Glomerular visceral epithelial cell (primary cell): ENCODE measurements around the gene KAZALD1.

ENCODE experiments used
- DNase-seq: peaks from one replicate; pipeline ENCODE4 v3.0.0-alpha.2; 2016; ENCODE audit errors: extremely low spot score

The KAZALD1 gene

DNA sequence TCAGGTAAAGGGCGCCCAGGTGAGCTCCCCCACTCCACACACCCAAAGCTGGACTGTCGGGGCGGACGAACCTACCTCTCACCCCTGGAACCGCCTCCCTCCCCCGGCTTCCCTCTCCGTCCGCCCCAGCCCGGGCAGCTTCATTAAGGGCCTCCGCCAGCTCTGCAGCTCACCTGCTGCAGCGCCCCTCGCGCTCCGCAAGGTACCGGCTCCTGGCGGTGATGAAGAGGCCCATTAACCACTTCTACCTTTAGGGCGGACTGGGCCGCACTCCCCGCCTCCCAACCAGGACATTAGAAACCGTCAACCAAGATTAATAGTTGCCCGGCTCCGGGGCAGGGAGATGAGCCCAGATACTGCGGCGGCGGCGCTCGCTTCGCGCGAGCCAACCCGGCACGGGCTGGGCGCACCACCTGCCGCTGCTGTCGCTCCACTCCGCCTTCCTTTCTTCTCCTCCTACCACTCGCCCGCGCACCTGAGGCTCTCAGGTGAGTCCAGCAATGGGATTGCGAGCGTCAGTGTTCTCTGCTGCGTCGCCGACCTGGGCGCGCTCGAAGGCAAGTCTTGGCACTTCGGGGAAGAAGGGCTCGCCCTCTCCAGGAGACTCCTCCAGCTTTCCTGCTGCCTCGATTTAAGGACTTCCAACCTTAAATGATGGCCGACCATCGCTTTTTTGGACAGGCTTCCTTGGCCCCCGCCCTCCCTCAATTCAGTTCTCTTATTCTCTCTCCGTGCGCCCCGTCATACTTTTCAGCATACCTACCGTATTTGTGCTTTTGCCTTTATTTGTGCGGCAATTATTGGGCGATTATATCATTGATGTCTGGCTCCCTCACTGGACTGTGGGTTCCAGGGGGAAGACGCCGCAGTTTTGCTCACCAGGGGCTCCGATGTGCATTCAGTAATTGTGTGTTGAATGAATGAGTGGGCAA lies 13.6 kb upstream of the KAZALD1 start:
- DNase-seq, result no peak

DNA sequence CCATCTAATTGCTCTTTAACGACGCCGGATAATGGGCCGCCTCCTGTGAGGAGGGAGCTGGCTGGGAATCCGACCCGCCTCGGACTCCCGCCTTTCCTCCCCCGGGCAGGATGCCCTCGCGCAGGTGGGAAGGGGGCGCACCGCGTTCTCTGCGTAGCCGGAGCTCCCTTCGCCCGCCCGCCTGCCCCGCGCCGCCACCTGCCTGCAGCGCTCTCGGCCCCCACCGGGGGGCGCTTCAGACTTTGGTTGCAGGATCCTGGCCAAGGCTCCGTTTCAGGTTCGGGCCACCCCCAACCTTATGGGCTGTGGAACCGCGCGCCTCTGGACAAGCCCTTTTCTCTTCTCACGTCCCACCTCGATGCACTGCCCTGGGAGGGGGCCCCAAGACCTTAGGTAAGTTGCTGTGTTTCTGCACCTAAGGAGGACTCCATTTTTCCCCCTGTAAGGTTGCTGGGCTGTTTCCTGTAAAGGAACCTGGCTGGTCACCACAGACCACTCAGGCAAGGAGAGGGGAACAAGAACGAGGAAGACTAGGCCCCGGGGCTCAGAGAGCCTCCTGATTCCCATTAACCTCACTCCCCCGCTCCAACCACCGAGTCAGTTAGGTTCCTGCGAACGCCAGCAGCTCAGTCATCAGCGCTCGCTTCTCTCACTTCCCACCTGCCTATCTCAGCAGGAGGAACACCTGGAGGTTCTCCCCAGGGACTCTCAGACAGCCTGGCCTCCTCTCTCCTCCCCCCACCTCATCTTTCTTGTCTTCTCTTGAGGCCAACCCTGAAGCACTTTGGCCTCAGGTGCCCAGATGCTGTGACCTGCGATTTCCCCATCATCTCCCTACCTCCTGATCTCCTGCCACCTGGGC lies 11.3 kb upstream of the KAZALD1 start:
- peak; percentile 71 for DNase-seq

DNA sequence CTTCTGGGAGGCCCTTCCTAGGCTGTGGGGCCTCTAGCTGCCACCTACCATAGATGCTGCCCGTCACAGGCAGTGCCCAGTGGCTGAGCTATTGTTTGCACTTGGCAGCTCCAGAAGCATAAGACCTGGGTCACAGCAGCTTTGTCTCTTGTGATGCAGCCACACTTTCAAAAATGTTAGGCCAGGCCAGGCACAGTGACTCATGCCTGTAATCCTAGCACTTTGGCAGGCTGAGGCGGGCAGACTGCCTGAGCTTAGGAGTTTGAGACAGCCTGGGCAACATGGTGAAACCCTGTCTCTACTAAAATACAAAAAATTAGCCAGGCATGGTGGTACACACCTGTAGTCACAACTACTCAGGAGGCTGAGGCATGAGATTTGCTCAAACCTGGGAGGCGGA lies 9.5 kb upstream of the KAZALD1 start:
- DNase-seq, result peak; percentile 57

DNA sequence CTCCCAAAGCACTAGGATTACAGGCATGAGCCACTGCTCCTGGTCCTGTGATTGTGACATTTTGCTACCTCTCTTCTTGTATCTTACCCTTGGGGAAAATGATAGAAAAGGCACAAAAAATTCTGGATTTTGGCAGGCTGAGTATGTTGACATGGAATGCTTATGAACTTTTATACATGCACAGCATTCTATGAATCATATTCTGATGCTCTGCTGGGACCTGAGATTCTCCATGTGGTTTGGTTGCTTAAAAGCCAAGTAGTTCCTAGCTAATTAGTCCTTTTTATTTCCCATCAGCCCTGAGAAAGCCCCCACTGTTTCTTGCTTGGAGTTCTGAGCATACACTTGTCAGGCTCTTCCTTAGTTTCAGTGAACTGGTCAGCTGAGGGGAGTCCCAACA lies 8.3 kb upstream of the KAZALD1 start:
- DNase-seq, result no peak

DNA sequence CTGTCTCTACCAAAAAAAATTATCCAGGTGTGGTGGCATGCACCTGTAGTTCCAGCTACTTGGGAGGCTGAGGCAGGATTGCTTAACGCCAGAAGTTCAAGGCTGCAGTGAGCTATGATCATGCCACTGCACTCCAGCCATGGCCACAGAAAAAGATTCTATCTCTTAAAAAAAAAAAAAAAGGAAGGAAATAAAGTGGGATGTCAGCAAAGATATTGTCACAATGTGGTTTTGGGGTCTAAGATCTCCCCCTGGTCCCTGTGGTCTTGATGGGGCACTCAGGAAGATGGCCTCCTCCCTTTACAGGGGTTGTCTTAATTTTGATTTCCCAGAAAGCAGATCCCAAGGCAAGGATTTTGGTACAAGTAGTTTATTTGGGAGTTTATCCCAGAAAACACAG lies 7.4 kb upstream of the KAZALD1 start:
- DNase-seq, result no peak

DNA sequence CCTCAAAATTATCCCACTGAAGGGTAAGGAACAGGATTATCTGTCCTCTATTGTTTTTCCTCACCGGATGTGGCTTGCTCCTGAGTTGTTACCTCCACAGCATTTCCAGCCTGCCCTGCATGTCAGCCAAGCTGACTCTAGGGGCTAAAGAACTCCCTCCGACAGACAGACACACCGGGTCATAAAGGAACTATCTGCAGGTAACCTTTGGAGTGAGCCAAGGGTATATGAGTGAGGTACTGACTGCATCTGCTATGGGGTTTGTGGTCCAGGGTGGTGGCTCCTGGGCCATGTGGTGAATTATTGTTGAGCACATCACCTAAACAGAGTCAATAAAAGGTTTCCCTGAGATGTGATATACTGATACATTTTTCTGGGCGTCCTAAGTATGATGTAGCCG lies 6.9 kb upstream of the KAZALD1 start:
- DNase-seq, result no peak

DNA sequence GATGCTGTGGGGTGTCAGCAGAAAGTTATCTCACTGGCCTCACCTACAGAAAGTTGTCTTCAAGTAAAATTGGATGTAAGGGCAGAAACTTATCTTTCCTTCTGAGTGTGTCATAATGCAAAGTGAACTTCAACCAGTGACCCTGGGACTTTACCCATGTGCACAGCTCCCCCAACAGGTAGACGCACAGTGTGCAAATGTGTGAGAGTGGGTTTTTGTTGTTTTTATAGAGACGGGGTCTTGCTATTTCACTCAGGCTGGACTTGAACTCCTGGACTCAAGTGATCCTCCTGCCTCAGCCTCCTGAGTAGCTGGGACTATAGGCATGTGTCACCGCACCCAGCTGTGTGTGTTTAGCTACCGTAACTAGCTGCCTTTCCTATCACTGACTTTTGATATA lies 6.4 kb upstream of the KAZALD1 start:
- DNase-seq, result no peak

DNA sequence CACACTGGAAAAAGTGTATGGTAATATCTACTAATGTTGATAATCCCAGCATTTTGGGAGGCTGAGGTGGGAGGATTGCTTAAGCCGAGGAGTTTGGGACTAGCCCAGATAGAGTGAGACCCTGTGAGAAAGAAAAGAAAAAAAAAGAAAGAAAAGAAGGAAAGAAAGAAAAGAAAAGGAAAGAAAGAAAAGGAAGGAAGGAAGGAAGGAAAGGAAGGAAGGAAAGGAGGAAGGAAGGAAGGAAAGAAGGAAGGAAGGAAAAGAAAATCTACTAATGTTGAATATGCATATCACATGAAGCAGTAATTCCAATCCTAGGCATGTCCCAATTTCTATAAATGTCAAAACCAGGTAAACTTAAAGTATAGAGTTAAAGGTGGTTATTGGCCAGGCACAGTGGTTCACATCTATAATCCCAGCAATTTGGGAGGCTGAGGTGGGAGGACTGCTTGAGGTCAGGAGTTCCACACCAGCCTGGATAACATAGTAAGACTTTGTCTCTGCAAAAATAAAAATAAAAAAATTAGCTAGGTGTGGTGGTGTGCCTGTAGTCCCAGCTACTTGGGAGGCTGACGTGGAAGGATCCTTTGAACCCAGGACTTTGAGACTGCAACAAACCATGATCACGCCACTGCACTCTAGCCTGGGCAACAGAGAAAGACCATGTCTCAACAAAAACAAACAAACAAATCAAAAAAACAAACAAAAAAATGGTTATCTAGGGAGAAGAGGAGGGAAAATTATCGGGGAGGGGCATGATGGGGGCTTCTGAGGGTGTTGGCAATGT lies 5.2 kb upstream of the KAZALD1 start:
- DNase-seq, result no peak

DNA sequence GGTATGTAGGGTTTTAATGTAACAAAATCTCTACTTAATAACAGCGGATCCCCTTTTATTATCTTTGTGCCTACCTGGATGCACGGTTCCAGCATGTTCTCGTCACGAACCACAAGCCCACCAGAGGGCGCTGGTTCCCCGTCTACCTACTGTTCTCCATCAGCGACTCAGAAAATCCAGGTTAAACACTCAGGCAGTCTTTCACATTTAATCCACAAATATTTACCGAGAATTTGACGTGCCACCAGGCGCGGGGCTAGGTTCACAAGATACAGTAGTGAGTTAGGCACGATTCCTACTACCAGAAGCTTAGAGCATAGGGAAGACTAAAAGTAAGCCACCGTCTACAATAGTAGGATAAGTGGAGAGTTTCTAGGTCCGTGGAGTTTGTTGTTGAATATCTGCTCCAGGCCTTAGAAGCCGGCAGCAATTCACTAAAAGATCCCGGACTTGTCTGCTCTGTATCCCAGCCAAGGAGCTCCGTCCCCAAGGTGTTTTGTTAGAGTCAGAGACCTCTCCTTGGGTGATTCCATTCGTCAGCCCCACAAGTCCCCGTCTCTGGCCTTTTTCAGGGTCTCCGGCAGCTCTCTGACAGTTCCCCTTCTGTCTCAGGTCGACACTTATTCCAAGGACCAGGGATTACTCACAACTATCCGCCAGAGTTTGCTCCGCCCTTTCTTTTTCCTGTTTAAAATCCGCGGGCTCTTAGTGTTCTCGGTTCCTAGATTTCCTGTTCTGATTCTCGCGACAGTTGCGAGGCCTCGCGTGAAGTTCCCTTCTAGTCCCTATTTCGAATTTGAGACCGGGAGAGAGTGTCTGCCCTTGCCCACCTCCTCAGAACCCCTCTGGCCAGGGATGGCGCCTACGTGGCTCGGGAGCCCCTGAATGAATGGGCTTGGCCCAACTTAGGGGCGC lies 1.5 kb upstream of the KAZALD1 start:
- peak; percentile 96 for DNase-seq

DNA sequence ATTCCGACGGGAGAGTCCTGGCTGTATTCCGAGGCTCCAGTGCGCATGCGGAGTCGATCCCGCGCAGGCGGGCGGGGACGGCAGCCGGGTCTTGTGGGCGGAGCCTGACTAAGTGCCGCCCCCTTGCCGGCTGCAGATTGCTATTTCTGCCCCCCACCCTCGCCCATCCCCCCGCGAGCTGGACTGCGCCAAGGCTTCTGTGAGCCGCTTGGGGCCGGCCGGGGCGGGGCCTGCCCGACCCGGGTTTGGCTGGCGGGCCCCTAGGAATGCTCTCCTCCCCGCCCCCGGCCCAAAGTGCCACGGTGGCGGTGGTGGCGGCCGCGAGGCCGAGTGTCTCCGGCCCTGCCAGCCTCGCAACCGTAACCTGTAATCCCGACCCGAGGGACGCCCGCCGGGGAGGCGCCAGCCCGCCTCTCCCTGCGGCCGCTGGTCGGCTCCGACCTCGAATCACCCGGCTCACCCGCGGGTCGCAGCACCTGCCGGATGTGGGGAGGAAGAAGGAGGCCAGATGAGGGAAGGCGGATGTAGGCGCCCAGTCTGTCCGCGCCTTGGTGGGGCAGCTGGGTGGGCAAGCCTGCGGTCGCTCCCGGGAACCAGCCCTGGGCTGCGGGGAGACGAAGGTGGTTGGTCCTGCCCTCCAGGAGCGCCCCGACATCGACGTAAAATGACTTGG lies 702 bp upstream of the KAZALD1 start:
- peak; percentile 98 for DNase-seq

DNA sequence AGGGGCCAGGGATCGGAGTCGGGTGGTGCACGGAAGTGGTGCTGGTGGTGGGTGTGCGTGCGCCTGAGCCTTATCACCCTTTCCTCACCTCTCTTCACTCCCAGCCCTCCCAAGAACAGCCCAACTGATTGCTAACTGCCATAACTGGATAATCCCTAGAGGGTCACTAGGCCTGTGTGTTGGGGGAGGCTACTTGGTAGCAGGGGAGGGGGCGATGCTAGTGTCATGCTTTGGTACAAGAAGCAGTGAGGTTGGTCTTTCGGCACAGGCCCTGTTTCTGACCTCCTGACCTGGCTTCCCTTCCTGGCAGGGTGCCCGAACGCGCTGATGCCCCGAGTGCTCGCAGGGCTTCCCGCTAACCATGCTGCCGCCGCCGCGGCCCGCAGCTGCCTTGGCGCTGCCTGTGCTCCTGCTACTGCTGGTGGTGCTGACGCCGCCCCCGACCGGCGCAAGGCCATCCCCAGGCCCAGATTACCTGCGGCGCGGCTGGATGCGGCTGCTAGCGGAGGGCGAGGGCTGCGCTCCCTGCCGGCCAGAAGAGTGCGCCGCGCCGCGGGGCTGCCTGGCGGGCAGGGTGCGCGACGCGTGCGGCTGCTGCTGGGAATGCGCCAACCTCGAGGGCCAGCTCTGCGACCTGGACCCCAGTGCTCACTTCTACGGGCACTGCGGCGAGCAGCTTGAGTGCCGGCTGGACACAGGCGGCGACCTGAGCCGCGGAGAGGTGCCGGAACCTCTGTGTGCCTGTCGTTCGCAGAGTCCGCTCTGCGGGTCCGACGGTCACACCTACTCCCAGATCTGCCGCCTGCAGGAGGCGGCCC lies 652 bp downstream of the KAZALD1 start:
- no peak for DNase-seq

DNA sequence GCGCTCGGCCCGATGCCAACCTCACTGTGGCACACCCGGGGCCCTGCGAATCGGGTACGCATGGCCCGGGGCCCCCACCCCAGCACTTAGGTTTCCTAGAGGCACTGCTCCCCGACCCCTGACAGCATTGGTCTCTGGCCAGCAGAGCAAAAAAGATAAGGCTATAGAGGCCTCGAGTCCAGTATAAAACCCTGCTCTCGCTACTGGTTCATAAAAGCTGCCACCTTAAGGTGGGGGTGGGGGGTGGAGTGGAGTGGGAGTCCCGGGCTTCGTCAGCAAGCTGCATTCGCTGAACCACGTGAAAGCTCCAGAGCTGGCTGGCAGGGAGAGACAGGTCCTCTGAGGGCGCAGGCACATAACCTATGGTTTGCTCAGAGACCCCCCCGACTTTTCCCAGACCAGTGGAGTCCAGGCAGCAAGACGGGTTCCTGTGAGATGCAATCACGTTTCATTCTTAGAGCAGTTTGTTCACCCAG lies 1.3 kb downstream of the KAZALD1 start:
- DNase-seq, result no peak

DNA sequence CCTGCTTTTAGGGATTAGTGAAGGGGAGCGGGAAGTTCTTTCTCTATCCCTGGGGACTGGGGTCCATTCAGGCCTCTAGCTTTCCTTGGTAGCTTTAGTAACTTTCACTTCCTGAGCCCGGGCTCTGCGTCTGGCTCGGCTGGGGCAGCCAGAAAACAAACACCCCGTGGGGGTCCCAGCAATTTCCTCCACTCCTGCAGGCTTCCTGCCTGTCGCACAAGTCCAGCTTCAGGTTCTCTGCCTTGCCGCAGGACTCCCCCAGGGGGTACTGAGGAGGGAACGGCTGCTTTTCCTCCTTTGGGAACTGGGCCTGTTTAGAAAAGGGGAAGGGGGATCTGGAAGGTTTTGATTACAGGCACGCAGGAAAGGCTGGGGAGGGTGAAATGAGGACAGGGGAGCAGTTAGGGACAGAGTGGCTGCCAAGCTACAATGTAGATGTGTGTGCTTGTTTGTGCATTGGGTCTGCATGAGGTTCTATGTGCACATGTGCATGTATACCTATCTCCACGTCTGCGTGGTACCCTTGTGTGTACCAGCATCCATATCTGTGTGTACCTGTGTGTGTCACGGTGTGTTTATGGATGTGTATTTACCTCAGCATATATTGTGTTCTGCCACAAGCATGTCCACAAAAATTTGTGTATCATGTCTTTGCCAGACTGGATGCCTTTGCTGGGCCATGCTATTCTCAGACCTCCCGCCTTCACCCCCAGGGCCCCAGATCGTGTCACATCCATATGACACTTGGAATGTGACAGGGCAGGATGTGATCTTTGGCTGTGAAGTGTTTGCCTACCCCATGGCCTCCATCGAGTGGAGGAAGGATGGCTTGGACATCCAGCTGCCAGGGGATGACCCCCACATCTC lies 2.0 kb downstream of the KAZALD1 start:
- DNase-seq, result no peak

DNA sequence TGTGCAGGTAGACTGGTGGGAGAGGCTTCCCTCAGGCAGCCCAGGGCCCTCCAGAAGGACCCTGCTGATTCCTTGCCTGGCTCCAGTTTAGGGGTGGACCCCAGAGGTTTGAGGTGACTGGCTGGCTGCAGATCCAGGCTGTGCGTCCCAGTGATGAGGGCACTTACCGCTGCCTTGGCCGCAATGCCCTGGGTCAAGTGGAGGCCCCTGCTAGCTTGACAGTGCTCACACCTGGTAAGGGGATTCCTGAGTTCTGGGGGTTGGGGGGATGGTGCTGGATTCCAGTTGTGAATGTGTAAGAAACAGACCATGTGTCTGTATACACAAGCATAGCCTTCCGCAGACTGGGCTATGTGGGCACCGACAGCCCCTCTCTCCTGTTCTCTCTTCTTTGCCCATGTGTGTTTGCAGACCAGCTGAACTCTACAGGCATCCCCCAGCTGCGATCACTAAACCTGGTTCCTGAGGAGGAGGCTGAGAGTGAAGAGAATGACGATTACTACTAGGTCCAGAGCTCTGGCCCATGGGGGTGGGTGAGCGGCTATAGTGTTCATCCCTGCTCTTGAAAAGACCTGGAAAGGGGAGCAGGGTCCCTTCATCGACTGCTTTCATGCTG lies 2.7 kb downstream of the KAZALD1 start:
- DNase-seq, result no peak

DNA sequence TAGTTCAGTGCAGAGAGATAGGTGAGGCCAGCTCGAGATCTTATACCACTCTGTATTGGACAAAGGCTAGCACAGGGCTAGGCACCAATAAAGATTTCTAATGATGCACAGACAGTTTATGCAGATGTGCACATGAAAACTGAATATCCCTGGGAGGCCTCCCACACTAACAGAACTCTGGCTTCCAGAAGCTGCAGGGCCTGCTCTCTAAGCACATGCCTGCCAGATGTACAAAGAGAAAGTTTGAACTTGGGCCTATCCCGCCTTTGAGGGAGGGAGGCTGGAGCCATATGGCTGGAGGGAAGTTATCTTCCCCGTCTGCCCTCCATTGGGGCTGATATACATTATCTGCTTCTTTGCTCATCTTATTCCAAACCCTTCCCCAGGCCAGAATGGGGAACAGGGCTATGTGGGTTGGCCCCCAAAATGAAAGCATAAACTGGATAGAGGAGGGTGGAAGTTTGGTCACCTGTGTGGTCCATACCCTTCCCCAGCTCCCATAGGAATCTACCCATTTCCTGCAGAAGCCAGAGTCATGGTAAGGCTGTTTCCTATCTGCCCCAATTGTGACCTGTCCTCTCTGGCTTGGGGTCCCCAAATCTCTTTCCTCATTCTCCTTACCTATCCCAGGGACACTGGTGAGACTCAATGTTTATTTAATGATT lies 3.8 kb downstream of the KAZALD1 start:
- no peak for DNase-seq

DNA sequence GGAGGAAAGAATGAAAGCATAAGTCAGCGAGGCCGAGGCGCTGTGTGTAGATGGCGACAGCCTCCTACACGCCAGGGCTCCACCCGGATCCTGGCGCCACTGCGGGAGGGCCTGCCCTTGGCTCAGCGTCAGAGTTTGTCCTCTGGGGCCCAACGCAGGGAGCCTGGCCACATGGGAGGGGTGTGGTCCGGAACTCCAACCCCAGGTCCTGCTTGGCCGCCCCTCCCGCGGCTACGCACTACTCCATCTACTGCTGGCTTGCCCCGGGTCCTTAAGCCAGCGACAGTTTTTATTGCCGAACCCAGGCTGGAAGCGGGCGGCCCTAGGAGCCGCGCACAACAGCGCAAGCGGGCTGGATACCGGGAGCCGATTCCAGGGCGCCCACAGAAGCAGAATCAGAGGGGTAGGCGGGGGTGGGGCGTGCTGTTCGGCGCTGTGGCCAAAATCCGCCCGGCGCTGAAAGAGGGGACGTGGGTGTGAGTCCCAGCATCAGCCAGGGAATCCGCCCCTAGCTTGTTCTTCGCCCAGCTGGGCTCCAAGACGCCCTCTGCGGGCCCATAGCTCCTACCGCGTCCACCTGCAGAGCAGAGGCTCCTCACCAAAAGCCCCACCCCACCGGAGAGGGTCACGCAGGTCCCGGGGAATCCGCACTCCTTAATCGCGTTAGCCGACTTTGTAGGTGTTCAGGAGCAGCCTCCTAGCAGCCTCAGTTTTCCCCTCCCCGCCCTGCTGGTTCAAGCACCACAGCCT lies 4.5 kb downstream of the KAZALD1 start:
- DNase-seq, result peak; percentile 82

DNA sequence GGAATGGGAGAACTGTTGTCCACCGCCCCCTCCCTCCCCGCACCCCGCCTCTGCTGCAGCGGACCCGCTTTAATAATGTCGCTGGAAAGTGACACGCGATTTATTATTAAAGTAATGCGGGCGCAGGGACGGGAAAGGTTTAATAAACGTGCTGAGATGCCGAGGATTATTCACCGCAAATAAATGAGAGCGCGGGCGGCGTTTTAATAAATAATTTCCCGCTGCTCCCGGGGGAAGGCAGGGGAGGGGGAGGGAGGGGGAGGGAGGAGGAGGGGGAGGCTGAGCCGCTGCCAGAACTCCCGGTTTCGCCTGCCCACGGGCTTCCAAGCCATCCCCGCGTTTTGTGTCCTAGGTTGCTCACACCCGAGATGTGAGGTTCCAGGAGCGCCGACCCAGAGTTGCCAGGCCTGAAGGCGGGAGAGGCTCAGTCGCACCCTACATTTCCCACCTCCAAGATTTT lies 5.1 kb downstream of the KAZALD1 start:
- no peak for DNase-seq
